ENCODE measurements around the gene CD151. TPM values are rescaled to one million over a fixed set of nuclear protein-coding genes. Genes with fewer than 3 reads are reported as not detected.

Gene CD151
- total and polyA plus RNA-seq, 2 experiments from 2014 or later, result 62.9 to 109 TPM

DNA sequence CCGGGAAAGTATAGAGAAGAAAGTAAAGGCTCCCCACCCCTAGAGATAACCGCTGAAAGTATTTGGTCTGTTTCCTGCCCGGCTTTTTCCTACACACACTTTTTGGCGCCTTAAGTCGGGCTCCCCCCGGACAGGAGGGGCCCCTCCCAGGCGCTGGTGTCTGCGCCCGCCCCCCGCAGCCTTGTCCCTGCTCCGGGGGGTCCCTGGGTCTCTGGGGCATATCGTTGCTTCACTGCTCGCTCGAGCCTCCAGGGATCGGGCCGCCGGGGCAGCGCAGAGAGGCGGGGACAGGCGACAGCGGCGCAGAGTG lies 6.0 kb upstream of the CD151 start (continued):
- TF ChIP-seq, protein P1, sequence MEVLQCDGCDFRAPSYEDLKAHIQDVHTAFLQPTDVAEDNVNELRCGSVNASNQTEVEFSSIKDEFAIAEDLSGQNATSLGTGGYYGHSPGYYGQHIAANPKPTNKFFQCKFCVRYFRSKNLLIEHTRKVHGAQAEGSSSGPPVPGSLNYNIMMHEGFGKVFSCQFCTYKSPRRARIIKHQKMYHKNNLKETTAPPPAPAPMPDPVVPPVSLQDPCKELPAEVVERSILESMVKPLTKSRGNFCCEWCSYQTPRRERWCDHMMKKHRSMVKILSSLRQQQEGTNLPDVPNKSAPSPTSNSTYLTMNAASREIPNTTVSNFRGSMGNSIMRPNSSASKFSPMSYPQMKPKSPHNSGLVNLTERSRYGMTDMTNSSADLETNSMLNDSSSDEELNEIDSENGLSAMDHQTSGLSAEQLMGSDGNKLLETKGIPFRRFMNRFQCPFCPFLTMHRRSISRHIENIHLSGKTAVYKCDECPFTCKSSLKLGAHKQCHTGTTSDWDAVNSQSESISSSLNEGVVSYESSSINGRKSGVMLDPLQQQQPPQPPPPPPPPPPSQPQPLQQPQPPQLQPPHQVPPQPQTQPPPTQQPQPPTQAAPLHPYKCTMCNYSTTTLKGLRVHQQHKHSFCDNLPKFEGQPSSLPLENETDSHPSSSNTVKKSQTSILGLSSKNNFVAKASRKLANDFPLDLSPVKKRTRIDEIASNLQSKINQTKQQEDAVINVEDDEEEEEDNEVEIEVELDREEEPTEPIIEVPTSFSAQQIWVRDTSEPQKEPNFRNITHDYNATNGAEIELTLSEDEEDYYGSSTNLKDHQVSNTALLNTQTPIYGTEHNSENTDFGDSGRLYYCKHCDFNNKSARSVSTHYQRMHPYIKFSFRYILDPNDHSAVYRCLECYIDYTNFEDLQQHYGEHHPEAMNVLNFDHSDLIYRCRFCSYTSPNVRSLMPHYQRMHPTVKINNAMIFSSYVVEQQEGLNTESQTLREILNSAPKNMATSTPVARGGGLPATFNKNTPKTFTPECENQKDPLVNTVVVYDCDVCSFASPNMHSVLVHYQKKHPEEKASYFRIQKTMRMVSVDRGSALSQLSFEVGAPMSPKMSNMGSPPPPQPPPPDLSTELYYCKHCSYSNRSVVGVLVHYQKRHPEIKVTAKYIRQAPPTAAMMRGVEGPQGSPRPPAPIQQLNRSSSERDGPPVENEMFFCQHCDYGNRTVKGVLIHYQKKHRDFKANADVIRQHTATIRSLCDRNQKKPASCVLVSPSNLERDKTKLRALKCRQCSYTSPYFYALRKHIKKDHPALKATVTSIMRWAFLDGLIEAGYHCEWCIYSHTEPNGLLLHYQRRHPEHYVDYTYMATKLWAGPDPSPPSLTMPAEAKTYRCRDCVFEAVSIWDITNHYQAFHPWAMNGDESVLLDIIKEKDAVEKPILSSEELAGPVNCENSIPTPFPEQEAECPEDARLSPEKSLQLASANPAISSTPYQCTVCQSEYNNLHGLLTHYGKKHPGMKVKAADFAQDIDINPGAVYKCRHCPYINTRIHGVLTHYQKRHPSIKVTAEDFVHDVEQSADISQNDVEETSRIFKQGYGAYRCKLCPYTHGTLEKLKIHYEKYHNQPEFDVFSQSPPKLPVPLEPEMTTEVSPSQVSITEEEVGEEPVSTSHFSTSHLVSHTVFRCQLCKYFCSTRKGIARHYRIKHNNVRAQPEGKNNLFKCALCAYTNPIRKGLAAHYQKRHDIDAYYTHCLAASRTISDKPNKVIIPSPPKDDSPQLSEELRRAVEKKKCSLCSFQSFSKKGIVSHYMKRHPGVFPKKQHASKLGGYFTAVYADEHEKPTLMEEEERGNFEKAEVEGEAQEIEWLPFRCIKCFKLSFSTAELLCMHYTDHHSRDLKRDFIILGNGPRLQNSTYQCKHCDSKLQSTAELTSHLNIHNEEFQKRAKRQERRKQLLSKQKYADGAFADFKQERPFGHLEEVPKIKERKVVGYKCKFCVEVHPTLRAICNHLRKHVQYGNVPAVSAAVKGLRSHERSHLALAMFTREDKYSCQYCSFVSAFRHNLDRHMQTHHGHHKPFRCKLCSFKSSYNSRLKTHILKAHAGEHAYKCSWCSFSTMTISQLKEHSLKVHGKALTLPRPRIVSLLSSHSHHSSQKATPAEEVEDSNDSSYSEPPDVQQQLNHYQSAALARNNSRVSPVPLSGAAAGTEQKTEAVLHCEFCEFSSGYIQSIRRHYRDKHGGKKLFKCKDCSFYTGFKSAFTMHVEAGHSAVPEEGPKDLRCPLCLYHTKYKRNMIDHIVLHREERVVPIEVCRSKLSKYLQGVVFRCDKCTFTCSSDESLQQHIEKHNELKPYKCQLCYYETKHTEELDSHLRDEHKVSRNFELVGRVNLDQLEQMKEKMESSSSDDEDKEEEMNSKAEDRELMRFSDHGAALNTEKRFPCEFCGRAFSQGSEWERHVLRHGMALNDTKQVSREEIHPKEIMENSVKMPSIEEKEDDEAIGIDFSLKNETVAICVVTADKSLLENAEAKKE (CRISPR knock-in tag; IDR thresholded peaks at IDR 0.05), result no peak
- TF ChIP-seq, protein P2, sequence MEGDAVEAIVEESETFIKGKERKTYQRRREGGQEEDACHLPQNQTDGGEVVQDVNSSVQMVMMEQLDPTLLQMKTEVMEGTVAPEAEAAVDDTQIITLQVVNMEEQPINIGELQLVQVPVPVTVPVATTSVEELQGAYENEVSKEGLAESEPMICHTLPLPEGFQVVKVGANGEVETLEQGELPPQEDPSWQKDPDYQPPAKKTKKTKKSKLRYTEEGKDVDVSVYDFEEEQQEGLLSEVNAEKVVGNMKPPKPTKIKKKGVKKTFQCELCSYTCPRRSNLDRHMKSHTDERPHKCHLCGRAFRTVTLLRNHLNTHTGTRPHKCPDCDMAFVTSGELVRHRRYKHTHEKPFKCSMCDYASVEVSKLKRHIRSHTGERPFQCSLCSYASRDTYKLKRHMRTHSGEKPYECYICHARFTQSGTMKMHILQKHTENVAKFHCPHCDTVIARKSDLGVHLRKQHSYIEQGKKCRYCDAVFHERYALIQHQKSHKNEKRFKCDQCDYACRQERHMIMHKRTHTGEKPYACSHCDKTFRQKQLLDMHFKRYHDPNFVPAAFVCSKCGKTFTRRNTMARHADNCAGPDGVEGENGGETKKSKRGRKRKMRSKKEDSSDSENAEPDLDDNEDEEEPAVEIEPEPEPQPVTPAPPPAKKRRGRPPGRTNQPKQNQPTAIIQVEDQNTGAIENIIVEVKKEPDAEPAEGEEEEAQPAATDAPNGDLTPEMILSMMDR (conservative IDR thresholded peaks at IDR 0.05; ENCODE audit: low read depth in 2 of 2), result no peak
- no peak for TF ChIP-seq EZH2 (IDR thresholded peaks at IDR 0.05; ENCODE audit: low read depth, unreplicated experiment)
- TF ChIP-seq STAT1 (IDR thresholded peaks at IDR 0.05; ENCODE audit: unreplicated experiment), result no peak
- no peak for TF ChIP-seq ZNF114 (CRISPR knock-in tag; IDR thresholded peaks at IDR 0.05)
- TF ChIP-seq ZNF331 (CRISPR knock-in tag; IDR thresholded peaks at IDR 0.05; ENCODE audit: low read depth), result no peak
- no peak for TF ChIP-seq NANOG (IDR thresholded peaks at IDR 0.05; ENCODE audit: borderline replicate concordance)
- no peak for TF ChIP-seq POLR2AphosphoS5 (IDR thresholded peaks at IDR 0.05; ENCODE audit: low read depth)
- TF ChIP-seq, protein P3, sequence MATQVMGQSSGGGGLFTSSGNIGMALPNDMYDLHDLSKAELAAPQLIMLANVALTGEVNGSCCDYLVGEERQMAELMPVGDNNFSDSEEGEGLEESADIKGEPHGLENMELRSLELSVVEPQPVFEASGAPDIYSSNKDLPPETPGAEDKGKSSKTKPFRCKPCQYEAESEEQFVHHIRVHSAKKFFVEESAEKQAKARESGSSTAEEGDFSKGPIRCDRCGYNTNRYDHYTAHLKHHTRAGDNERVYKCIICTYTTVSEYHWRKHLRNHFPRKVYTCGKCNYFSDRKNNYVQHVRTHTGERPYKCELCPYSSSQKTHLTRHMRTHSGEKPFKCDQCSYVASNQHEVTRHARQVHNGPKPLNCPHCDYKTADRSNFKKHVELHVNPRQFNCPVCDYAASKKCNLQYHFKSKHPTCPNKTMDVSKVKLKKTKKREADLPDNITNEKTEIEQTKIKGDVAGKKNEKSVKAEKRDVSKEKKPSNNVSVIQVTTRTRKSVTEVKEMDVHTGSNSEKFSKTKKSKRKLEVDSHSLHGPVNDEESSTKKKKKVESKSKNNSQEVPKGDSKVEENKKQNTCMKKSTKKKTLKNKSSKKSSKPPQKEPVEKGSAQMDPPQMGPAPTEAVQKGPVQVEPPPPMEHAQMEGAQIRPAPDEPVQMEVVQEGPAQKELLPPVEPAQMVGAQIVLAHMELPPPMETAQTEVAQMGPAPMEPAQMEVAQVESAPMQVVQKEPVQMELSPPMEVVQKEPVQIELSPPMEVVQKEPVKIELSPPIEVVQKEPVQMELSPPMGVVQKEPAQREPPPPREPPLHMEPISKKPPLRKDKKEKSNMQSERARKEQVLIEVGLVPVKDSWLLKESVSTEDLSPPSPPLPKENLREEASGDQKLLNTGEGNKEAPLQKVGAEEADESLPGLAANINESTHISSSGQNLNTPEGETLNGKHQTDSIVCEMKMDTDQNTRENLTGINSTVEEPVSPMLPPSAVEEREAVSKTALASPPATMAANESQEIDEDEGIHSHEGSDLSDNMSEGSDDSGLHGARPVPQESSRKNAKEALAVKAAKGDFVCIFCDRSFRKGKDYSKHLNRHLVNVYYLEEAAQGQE (IDR thresholded peaks at IDR 0.05; ENCODE audit: unreplicated experiment), result no peak
- no peak for TF ChIP-seq CREB1 (CRISPR knock-in tag; IDR thresholded peaks at IDR 0.05; ENCODE audit: low read depth)
- no peak for TF ChIP-seq EZH2phosphoT487 (IDR thresholded peaks at IDR 0.05; ENCODE audit: unreplicated experiment)
